HG02970 (cell line): ENCODE results near the gene FBLN2.

ENCODE experiments used
- ATAC-seq: cut with Tn5 transposase; IDR thresholded peaks from one replicate; pipeline ENCODE4 v1.9.1; 2021; ENCODE audit warnings: mild to moderate bottlenecking, moderate library complexity, moderate number of reproducible peaks; ENCODE audit not compliant: unreplicated experiment, low FRiP score

FBLN2 gene

DNA sequence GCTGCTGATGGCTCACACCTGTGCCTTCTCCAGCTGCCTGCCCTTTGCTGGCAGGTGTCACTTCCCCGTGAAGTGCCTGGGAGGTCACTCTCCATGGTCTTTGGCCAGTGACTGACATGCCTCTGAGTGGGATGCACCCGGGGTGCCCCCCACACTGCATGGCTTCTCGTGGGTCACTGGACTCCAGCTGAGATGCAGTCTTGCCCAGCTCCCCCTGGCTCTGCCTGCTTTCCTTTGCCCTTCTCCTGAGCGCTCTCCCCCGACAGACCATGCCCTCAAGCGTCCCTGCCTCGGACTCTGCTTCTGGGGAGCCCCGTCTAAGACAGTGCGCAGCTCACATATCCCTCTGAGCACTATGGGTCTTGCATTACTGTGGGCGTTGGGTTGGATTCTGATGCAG is 14.4 kb downstream of the FBLN2 start:
- ATAC-seq: no peak

DNA sequence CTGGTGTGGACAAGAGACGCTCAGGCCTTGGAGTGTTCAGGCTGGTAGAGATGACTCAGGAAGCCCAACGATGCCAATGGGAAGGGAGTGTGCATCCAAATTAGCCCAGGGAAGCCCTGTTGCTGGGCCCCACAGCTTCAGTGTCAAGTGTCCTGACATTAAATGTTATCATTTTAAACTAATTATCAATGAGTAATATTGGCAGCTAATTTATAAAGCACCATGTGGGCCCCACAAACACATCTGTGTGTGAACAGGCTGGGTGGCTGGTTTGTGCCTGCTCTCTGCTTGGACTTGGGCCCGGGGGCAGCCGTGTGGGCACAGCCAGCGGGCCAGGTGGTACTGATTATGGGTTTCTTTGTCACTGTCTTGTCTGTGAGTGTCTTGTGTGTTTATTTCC is 15.0 kb downstream of the FBLN2 start:
- no peak for ATAC-seq

DNA sequence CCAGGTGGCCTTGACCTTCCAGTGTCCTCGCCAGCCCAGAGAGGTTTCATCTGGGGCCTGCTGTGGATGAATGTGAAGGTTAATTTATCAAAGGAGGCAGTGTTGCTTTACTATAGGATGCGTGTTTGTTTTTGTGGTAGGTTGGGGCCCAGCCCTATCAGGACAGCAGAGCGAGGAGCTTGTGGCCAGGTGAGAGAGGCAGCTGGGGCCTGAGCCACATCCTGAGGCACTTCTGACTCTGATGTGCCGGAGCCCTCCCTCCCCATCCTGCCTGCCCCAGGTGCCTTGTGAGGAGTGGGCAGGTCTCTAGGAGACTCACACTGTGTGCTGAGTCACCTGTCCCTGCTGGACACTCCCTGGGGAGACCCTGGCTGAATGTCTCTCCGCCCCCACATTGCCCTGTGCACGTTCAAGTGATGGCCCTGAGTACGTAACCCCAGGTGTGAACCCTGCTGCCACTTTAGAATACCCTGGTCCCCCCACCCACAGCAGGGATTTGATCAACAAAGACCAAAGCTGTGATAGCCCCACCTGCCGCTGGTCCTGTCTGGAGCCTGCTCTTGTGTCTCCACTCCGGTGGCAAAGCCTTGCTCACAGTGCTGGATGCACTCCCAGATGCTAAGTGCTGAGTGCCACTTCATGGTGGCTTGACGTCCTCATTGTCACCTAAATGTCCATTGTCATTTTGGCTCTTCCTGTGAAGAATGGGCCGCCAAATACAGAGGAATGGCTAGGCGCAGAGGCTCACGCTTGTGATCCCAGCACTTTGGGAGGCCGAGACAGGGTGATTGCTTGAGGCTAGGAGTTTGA is 16.0 kb downstream of the FBLN2 start:
- ATAC-seq: no peak

DNA sequence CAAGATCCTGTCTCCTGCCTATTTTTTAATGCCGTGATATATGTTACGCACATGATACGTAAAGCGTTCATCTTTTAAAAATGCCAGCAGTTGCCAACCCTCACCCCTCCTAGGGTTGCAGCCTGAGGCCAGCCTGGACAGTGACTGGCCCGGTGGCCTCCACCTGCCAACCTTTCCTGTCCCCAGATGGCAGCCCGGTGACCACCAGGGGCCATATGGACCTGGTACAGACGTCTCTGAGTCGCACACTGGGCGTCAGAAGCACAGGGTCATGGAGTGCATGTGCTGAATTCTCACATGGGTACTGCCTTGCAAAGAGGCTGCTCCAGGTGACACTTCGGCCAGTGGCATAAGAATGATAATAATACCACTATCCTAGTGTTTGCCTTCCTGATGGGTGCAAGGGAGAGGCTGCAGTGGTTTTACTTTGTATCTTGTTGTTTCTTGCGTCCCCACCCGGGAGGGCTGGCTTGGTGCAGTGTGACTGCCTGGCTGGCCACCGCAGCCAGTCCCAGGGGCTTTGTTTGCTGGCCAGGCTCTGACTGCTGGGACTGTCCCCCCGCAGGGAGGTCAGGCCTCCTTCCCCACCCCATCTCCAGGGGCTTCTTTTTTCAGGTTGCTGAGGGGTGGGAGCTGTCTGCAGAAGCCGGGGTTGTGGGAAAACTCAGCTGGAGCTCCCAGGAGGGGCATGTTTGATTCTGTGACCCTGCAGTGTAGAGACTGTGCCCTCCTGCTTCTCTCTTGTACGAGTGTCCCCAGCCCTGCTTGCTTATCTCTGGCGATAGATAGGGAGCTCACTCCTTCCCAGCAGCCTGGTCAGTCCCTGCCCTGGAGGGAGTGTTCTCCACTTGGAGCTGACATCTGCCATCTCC is 16.9 kb downstream of the FBLN2 start:
- no peak for ATAC-seq

DNA sequence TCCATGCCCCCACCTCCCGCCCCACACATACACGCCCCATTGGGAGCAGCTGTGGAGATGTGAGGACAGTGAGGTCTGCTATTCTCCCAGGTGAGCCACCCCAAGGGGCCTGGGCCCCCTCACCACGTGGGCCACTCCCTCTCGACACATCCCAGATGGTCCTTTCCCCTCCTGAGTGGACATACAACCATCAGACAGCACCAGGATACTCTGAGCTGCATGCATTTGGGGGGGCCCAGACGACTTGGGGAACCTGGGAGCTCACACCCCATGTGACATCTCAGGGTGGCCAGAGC is 17.5 kb downstream of the FBLN2 start:
- no peak for ATAC-seq

DNA sequence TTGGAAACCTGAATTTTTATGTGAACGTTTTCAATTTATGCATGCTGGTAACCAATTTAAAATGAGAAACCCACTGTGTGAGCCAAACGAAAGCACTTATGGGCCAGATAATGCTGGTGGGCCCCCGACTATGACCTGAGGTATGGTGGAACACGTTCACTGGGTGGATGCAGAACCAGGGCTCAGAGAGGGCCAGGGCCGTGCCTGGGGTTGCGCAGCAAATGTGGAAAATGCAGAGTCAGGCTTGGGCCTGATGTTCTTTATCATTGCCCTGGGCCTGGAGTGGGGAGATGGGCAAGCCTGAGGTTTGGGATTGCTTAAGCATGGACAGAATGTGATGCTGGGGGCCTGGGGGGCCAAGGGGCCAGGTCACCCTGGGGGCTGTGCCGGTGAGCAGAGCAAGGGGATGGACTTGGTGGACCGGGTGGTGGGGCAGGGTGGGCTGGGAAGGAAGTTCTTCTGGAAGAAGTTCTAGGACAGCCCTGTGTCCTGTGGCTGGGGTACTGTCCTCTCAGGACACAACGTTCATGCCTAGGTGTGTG is 17.9 kb downstream of the FBLN2 start:
- ATAC-seq: no peak

DNA sequence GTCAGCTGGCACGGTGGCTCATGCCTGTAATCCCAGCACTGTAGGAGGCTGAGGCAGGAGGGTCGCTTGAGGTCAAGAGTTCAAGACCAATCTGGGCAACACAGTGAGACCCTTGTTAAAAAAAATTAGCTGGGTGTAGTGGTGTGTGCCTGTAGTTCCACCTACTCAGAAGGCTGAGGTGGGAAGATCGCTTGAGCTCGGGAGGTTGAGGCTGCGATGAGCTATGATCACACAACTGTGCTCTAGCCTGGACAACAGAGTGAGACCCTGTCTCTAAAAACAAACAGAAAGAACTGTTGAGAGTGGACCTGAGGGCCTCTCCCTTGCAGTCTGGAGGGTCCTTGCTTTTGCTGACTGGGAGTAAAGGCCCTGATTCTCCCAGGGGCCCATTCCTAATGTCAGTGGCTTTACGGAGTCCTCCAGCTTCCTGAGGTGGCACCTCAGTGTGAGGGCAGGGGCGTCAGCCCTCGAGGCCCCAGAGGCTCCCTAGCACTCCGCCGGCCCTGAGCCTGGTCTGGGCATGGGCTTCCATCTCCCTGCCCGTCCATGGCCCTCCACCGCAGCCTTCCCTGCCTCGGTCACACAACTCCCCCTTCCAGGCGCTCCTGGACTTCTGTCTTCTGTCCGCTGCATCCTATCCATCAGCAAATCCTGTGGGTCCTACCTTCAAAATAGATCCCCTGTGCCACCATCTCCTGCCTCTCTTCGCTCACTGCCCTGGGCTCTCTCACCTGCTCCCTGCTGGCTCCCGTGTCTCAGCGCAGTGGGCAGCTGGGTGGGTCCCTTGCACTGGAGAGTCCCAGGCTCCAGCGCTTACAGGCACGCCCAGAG is 19.0 kb downstream of the FBLN2 start:
- no peak for ATAC-seq

DNA sequence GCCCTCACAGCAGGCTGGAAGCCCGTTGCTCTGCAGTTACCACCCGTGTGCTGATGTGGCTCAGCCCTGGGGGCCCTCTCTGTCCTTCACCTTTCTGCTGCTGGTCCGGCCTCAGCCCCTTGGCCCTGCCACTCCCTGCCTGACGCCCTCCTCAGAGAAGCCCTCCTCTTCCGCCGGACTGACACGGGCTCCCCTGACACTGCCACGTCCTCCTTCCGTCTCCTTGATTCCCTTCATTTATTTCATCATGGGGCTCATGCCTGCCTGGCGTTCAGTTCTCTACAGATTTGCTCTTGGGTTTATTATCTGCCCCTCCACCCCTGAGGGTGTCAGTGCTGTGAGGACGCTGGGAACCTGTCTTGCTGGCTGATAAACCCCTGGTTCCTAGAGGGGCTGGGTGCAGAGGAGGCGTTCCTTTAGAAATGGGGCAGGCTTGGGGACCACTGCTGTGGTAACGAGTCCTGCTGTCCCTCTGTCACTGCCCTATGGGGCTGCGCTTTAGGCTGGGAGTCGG is 19.6 kb downstream of the FBLN2 start:
- ATAC-seq: no peak

DNA sequence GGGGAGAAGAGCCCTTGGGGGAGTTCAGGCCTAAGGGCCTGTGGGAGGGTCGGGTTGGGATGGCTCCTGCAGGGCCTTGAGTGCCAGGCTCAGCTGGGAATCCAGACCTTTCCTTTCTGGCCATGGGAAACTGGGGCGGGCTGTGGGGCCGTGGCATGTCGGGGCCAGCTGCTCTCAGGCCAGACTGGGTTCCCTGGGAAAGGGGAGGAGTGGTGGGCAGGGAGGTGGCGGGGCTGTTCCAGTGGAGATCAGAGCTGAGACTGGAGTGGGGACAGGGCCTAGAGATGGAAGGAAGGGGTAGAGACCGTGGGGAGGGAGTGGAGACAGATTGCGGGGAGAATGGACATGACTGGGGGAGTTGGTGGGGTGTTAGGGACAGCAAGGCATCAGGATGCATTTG is 20.3 kb downstream of the FBLN2 start:
- ATAC-seq: no peak

DNA sequence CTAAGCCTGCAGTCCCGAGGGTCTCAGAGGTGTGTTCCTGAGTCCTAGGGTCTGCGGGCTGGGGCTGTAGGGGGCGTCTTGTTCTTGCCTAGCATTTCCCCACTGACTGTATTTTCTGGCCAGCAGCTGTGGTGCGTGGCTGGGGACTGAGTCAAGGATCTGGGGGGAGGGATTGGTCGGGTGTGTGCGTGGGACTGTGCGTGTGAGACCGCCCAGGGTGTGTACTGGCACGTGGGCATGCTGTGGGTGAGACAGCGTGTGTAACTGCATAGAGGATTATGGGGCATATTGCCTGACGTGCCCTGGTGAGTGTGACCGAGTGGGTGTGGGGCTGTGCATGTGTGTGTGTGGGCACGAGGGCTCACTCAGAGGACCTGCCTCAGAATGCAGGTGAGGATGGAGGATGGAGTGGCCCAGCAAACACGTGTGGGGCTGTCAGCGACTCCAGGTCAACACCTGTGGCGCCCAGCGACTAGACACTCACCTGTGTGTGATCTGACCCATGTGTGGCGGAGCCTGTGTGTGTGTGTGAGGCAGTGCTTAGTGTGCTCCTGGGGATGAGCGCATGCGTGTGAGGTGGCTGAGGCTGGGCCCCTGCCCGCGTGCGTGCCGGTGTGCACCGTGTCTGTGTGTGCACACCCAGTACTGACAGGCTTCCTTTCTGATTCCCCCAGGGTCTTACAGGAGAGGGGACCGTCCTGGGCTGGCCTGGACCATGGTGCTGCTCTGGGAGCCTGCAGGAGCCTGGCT is 20.9 kb downstream of the FBLN2 start:
- no peak for ATAC-seq

DNA sequence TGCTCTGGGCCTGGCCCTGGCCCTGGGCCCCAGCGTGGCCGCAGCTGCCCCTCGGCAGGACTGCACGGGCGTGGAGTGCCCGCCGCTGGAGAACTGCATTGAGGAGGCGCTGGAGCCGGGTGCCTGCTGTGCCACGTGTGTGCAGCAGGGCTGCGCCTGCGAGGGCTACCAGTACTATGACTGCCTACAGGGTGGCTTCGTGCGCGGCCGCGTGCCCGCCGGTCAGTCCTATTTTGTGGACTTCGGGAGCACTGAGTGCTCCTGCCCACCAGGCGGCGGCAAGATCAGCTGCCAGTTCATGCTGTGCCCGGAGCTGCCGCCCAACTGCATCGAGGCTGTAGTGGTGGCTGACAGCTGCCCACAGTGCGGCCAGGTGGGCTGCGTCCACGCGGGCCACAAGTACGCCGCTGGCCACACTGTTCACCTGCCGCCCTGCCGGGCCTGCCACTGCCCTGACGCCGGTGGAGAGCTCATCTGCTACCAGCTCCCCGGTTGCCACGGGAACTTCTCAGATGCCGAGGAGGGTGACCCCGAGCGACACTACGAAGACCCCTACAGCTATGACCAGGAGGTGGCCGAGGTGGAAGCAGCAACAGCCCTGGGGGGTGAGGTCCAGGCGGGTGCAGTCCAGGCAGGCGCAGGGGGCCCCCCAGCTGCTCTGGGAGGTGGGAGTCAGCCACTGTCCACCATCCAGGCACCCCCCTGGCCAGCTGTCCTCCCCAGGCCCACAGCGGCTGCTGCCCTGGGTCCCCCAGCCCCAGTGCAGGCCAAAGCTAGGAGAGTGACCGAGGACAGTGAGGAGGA is 21.7 kb downstream of the FBLN2 start:
- ATAC-seq: no peak

DNA sequence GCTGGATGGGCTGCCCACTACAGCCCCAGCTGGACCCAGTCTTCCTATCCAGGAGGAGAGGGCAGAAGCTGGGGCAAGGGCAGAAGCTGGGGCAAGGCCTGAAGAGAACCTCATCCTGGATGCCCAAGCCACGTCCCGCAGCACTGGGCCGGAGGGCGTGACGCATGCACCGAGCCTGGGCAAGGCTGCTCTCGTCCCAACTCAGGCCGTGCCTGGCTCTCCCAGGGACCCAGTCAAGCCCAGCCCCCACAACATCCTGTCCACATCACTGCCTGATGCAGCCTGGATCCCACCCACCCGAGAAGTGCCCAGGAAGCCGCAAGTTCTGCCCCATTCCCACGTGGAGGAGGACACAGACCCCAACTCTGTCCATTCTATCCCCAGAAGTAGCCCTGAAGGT is 22.3 kb downstream of the FBLN2 start:
- no peak for ATAC-seq

DNA sequence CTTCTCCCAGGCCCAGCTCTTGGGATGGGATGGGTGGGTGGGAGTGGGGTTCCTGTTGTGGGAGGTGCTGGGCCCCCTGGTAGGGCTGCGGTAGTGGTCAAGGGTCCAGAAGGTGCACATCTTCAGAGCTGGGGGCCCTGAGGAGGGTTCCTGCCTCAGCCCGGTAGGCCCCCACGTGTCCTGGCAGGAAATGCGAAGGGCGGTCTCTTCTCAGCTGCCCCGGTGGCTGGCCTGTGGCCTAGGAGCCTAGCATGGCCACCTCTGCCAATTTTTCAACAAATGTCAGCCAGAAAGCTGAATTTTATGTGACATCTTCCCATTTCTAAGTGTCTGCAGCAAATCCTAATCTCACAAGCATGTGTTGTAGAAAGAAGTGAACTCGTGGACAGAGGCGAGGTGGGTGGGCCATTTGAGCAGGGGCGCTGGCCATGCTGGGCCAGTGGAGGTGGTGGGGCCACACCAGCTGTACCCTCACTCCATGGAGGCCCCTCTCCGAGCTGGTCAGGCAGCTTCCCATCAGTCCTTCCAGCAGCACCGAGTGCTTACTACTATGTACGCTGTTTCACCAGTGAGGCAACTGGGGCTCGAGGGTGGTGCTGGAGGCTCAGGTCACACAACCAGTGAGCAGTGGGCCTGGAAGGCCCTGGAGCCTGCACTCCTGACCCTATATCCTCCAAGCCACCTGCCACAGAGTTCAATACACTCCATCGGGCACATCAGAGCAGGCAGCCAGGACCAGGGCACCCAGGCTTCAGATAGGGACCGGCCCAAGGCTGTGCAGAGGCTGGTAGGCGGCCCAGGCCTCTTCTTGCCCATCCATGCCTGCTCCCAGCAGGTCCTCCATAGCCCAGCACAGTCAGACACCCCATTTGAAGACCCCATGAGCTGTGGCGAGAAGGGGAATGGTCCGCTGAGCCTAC is 23.2 kb downstream of the FBLN2 start:
- no peak for ATAC-seq

DNA sequence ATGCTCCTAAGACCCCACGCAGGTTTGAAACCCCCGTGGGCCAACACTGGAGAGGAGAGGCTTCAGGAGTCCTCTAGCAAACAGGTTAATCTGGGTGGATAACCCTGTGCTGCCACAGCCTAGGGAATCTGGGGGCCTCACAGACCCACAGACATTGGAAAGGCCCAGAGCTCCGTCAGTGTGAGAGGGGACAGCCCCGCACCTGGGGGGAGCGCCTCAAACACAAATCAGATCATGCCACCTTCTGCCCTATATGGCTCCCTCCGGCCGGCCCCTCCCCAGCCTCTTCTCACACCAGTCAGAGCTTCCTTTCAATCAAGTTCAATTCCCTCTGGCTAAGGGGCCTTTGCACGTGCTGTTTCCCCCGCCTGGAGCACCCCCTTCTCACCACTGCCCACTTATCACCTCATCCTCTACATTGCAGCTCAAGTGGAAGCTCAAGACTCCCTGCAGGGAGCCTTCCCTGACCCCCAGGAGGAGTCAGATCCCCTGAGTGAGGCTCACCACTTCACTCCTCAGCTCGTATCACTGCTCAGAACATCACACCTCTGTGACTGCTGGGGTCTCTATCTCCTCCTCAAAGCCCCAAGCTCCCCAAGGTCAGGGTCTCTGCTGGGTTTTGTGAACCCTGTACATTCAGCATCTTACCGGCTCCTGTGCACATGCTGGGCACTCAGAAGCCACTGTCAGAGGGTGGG is 24.1 kb downstream of the FBLN2 start:
- no peak for ATAC-seq

DNA sequence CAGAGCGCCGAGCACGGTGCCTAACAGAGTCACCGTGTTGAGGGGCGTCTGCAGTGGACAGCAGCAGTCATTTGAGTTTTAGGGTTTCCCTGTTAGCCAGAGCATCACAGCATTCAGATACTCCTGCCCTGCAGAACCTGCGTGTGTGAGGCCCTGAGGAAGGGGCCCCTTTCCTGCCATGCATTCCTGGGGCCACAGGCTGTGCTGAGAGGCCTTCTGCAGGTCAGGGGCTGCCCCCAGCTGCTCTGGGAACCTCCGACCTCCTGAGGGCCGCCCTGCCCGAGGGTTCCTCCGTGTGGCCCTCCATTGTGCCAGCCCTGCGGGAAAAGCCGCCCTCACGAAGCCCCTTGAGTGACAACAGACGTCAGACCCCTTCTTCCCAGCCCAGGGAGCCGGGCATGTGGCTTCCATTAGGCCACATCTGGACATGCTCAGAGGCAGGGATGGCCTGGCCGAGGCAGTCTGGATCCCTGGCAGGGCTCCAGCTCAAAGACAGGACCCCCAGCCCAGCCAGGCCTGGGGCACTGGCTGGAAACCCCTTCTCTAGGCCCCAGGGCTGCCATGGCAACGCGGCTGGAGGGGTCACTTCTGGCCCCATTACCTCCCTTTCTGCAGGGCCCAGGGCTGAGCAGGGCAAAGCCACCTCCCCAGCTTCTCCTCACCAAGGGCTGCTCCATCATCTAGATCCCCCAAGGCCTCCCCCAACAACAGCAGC is 25.3 kb downstream of the FBLN2 start:
- ATAC-seq: no peak

DNA sequence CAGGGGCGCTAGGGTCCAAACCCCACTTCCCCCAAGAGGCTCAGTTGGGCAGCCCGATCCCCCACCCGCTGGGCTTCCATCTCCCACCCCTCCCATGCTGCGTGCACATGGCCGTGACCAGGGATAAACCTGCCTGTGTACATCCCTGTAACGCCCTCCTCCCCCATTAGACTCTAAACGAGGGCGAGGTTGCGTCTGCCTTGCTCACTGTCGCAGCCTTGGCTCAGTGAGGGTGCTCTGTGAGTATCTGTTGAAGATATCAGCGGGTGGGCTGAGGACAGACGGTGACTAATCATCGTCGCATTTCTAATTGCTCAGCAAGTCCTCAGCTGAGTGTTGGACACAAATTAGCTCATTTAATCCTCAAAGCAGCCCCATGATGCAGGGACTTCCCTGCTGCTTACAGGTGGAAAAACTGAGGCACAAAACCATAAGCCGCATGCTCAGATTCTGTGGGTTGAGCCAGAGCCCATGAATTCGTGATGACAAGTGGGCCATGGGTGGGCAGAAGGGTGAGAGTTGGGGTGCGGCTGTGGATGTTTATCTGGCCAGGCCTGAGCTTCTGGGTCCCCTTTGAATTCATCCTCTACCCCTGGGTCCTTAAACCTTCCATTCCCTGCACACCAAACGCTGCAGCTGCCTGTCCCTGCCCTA is 26.0 kb downstream of the FBLN2 start:
- ATAC-seq: no peak
